Measurements from ENCODE around the gene RPUSD4.

Gene RPUSD4

GRCh38 chr11:126231725-126232459 lies 20.4 kb upstream of the RPUSD4 start:
- WGBS (ENCODE audit: insufficient coverage, insufficient read length), result no CpG with 5 or more reads among the region's 6 CpGs
- H3K4me3 ChIP-seq (ENCODE audit: low read length), result no peak overlapping the region
- no peak overlapping the region for H3K27ac ChIP-seq (ENCODE audit: low read length)
- no peaks in the 10 kb centered on the region for H3K27me3 ChIP-seq (ENCODE audit: control insufficient read depth, insufficient read depth, low read length)
- no peaks in the 10 kb centered on the region for H3K9me3 ChIP-seq (ENCODE audit: control insufficient read depth, insufficient read depth, low read length)
- H3K36me3 ChIP-seq (ENCODE audit: control insufficient read depth, insufficient read depth, low read length), result no peaks in the 10 kb centered on the region; the same call in 1 of the 2 replicates
- H3K4me1 ChIP-seq (ENCODE audit: control insufficient read depth, insufficient read depth, low read length), result no peaks in the 10 kb centered on the region
- DNase-seq (ENCODE audit: low read depth, low spot score), result no peak

GRCh38 chr11:126229858-126230540 lies 18.5 kb upstream of the RPUSD4 start:
- H3K27ac ChIP-seq (ENCODE audit: low read length), result no peak overlapping the region
- H3K27me3 ChIP-seq (ENCODE audit: control insufficient read depth, insufficient read depth, low read length), result no peaks in the 10 kb centered on the region
- no peaks in the 10 kb centered on the region for H3K4me1 ChIP-seq (ENCODE audit: control insufficient read depth, insufficient read depth, low read length)
- no peak for DNase-seq (ENCODE audit: low read depth, low spot score)
- H3K4me3 ChIP-seq (ENCODE audit: low read length), result no peak overlapping the region
- no peaks in the 10 kb centered on the region for H3K9me3 ChIP-seq (ENCODE audit: control insufficient read depth, insufficient read depth, low read length)
- WGBS (ENCODE audit: insufficient coverage, insufficient read length), result no CpG with 5 or more reads among the region's 3 CpGs
- H3K36me3 ChIP-seq (ENCODE audit: control insufficient read depth, insufficient read depth, low read length), result no peaks in the 10 kb centered on the region

DNA sequence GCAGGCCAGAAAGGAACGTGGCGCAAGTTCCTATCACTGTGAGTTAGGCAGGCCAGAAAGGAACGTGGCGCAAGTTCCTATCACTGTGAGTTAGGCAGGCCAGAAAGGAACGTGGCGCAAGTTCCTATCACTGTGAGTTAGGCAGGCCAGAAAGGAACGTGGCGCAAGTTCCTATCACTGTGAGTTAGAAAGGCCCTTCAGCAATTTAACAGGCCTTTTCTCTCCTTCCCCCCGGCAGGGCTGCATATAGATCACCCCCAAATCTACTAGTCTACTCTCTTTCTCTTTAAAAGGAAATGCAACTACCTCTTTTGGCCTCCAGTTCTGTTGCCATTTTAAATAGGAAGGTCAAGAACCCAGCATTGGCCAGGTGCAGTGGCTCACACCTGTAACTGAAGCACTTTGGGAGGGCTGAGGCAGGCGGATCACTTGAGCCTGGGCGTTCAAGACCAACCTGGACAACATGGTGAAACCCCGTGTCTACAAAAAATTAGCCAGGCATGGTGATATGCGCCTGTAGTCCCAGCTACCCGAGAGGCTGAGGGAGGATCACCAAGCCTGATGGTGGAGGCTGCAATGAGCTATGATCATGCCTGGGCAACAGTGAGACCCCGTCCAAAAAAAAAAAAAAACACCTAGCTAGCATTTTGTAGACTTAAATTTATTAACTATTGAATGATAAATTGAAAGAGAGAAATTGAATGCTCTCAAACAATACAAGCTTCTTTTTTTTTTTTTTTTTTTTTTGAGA lies 15.1 kb upstream of the RPUSD4 start:
- H3K4me1 ChIP-seq (ENCODE audit: control insufficient read depth, insufficient read depth, low read length), result no peaks in the 10 kb centered on the region
- no peak overlapping the region for H3K27ac ChIP-seq (ENCODE audit: low read length)
- no peak for DNase-seq (ENCODE audit: low read depth, low spot score)
- no peaks in the 10 kb centered on the region for H3K9me3 ChIP-seq (ENCODE audit: control insufficient read depth, insufficient read depth, low read length)
- no CpG with 5 or more reads among the region's 15 CpGs for WGBS (ENCODE audit: insufficient coverage, insufficient read length)
- no peaks in the 10 kb centered on the region for H3K27me3 ChIP-seq (ENCODE audit: control insufficient read depth, insufficient read depth, low read length)
- no peak overlapping the region for H3K4me3 ChIP-seq (ENCODE audit: low read length)
- no peaks in the 10 kb centered on the region for H3K36me3 ChIP-seq (ENCODE audit: control insufficient read depth, insufficient read depth, low read length)

GRCh38 chr11:126225295-126225665 lies 13.8 kb upstream of the RPUSD4 start:
- Histone ChIP-seq H3K27ac (ENCODE audit: low read length) (no peak overlapping the region), H3K4me3 (ENCODE audit: low read length) (no peak overlapping the region), H3K27me3 (ENCODE audit: control insufficient read depth, insufficient read depth, low read length) (no peaks in the 10 kb centered on the region), H3K9me3 (ENCODE audit: control insufficient read depth, insufficient read depth, low read length) (no peaks in the 10 kb centered on the region), H3K4me1 (ENCODE audit: control insufficient read depth, insufficient read depth, low read length) (no peaks in the 10 kb centered on the region), H3K36me3 (ENCODE audit: control insufficient read depth, insufficient read depth, low read length) (no peaks in the 10 kb centered on the region)
- WGBS (ENCODE audit: insufficient coverage, insufficient read length), result no CpG with 5 or more reads among the region's 2 CpGs
- DNase-seq (ENCODE audit: low read depth, low spot score), result no peak

DNA sequence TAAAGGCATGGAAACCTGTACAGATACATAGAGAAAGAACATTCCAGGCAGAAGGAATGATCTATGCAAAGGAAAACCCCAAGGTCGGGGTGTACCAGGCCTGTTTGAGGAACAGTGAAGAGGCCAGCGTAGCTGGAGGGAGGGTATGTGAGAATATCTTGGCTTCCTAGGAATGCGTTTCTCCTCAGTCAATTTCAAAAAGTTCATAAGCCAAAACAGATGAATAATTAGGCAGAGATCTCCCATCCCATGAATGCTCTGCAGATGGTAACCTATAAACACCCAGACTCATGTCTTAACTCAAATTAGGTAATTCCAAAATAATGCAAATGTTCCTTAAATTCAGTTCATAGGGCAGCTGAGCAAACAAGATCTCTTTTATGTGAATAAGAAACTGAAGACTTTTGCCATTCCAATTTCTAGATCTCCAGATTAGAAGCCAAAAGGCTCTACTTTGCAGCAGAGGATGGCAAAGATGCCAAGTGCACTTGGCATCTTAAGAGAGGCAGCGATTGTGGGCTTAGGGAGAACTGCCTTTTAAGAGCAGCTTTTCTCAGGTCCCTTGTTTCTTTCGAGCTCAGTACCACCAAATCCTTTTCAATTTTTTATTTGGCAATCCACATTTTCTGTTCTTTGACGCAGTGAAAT lies 13.3 kb upstream of the RPUSD4 start:
- no peak overlapping the region for H3K27ac ChIP-seq (ENCODE audit: low read length)
- H3K9me3 ChIP-seq (ENCODE audit: control insufficient read depth, insufficient read depth, low read length), result no peaks in the 10 kb centered on the region
- no peaks in the 10 kb centered on the region for H3K27me3 ChIP-seq (ENCODE audit: control insufficient read depth, insufficient read depth, low read length)
- WGBS (ENCODE audit: insufficient coverage, insufficient read length), result no CpG with 5 or more reads among the region's 6 CpGs
- no peaks in the 10 kb centered on the region for H3K4me1 ChIP-seq (ENCODE audit: control insufficient read depth, insufficient read depth, low read length)
- no peaks in the 10 kb centered on the region for H3K36me3 ChIP-seq (ENCODE audit: control insufficient read depth, insufficient read depth, low read length)
- no peak for DNase-seq (ENCODE audit: low read depth, low spot score)
- no peak overlapping the region for H3K4me3 ChIP-seq (ENCODE audit: low read length)

DNA sequence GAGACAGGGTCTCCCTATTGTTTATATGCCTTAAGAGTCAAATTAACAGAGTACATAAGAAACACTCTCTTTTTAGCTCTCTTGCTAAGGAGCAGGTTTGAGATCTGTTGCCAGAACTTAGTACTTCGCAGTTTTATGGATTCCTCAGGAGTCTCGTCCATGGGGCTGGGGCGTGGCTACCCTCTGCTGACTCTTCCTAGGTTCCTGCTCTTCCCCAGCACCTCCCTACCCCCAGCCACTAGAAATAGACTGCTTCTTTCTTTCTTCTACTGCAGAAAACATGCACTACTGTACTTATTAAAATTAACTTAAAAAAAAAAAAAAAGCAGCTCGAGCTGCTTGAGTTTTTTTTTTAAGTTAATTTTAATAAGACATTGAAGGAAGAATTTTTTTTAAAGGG lies 8.1 kb upstream of the RPUSD4 start:
- H3K27ac ChIP-seq (ENCODE audit: low read length), result no peak overlapping the region
- no peak for DNase-seq (ENCODE audit: low read depth, low spot score)
- no peaks in the 10 kb centered on the region for H3K36me3 ChIP-seq (ENCODE audit: control insufficient read depth, insufficient read depth, low read length)
- WGBS (ENCODE audit: insufficient coverage, insufficient read length), result 100% methylated on average over 1 of the region's 4 CpGs
- no peak overlapping the region for H3K4me3 ChIP-seq (ENCODE audit: low read length)
- H3K4me1 ChIP-seq (ENCODE audit: control insufficient read depth, insufficient read depth, low read length), result no peaks in the 10 kb centered on the region
- no peaks in the 10 kb centered on the region for H3K27me3 ChIP-seq (ENCODE audit: control insufficient read depth, insufficient read depth, low read length)
- H3K9me3 ChIP-seq (ENCODE audit: control insufficient read depth, insufficient read depth, low read length), result no peaks in the 10 kb centered on the region

DNA sequence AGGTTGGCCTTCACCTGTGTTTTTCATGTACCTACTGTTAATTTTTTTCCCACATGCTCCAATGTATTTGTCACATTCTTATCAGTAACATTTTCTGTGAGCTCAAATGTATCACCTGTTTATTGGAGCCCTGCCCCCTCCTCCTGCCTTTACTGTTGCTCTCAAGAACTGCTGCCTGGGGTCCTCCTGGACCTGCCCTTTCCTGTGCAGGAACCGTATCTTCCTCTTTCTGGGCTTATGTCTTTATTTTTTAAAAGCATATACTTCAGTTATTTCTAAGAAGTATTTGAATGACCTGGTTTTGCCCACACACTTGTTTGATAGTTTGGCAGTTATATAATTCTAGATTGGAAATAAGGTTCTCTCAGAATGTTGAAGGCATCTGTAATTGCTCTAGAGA lies 6.0 kb upstream of the RPUSD4 start:
- no peaks in the 10 kb centered on the region for H3K4me1 ChIP-seq (ENCODE audit: control insufficient read depth, insufficient read depth, low read length)
- no peak for DNase-seq (ENCODE audit: low read depth, low spot score)
- no peaks in the 10 kb centered on the region for H3K36me3 ChIP-seq (ENCODE audit: control insufficient read depth, insufficient read depth, low read length)
- no peaks in the 10 kb centered on the region for H3K9me3 ChIP-seq (ENCODE audit: control insufficient read depth, insufficient read depth, low read length)
- no peak overlapping the region for H3K4me3 ChIP-seq (ENCODE audit: low read length)
- H3K27ac ChIP-seq (ENCODE audit: low read length), result no peak overlapping the region
- no peaks in the 10 kb centered on the region for H3K27me3 ChIP-seq (ENCODE audit: control insufficient read depth, insufficient read depth, low read length)
- no CpG with 5 or more reads among the region's 1 CpG for WGBS (ENCODE audit: insufficient coverage, insufficient read length)

DNA sequence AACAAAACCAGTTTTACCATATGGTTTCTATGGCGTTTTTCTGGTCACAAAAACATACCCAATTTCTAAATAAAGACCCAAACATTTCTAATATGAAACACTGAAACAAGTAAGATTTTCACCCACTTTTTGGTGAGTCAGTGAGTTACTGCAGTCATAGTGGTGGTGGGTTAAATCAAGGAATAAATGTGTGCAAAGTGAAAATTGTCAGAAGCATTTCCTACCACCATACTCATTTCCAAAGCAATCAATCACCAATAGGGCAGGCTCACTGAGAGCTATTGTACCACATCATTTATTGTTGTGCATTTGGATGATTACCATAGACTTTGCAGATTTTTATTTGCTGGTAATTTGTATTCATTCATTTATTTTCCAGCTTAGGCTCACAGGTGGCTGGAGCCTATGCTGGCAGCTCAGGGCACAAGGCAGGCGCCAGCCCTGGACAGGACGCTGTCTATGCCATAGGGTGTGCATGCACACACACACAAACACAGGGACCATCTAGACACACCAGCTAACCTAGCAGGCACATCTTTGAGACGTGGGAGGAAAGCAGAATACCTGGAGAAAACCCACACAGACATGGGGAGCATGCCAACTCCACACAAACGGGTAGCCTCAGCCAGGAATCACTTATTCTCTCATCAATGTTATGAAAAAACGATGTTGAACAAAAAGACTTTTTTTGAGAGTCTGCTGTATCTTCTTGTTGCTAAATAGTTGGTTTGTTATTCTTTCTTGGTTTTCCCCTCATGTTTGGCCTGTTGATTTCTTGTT lies 5.3 kb upstream of the RPUSD4 start:
- no peaks in the 10 kb centered on the region for H3K9me3 ChIP-seq (ENCODE audit: control insufficient read depth, insufficient read depth, low read length)
- no peaks in the 10 kb centered on the region for H3K4me1 ChIP-seq (ENCODE audit: control insufficient read depth, insufficient read depth, low read length)
- no peak overlapping the region; the same call in 1 of the 2 replicates for H3K4me3 ChIP-seq (ENCODE audit: low read length)
- DNase-seq (ENCODE audit: low read depth, low spot score), result no peak
- no peak overlapping the region for H3K27ac ChIP-seq (ENCODE audit: low read length)
- H3K36me3 ChIP-seq (ENCODE audit: control insufficient read depth, insufficient read depth, low read length), result no peaks in the 10 kb centered on the region
- no CpG with 5 or more reads among the region's 6 CpGs for WGBS (ENCODE audit: insufficient coverage, insufficient read length)
- no peaks in the 10 kb centered on the region for H3K27me3 ChIP-seq (ENCODE audit: control insufficient read depth, insufficient read depth, low read length)

- no peak overlapping the region for H3K27ac ChIP-seq (ENCODE audit: low read length)
- H3K4me1 ChIP-seq (ENCODE audit: control insufficient read depth, insufficient read depth, low read length), result 0 out of 2 replicates have a peak, but pooled peaks cover 2% of the 10 kb centered on the region
- no peak overlapping the region for H3K4me3 ChIP-seq (ENCODE audit: low read length)
- H3K36me3 ChIP-seq (ENCODE audit: control insufficient read depth, insufficient read depth, low read length), result no peaks in the 10 kb centered on the region
- H3K9me3 ChIP-seq (ENCODE audit: control insufficient read depth, insufficient read depth, low read length), result no peaks in the 10 kb centered on the region
- WGBS (ENCODE audit: insufficient coverage, insufficient read length), result no CpG with 5 or more reads among the region's 6 CpGs
- H3K27me3 ChIP-seq (ENCODE audit: control insufficient read depth, insufficient read depth, low read length), result no peaks in the 10 kb centered on the region
- DNase-seq (ENCODE audit: low read depth, low spot score), result no peak
Measured at GRCh38 chr11:126214841-126215240, 3.4 kb upstream of the RPUSD4 start.
